Measurements from ENCODE around the gene TRIM50. TPM values are rescaled to one million over a fixed set of nuclear protein-coding genes. Genes with fewer than 3 reads are reported as not detected.
A peak's percentile ranks its signal among the peaks of the same experiment; 100 is the strongest.
"Not testable (repeated sequence)": the region's sequence is repeated elsewhere in the genome, so short reads cannot be mapped to it uniquely, and the experiment has no call there.

Gene TRIM50
- polyA plus RNA-seq = not detected

DNA sequence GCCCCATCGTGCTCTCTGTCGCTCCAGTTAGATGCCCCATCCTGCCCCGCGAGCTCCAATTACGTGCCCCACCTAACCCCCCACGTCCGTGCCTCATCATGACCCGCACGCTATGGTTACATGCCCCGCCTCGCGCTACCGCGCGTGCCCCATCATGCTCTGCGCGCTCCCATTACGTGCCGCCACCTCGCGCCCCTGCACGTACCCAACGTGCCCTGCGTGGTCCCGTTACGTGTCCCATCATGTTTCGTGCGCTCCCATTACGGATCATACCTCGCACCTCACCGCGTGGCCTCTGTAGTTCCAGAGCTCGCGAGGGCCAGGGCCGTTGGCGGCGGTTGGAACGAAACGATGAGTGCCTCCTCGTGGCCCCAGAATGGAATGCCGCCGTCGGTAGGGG is at the start of gene TRIM50, which contains the start of gene FKBP6:
TRIM50 (minus strand) TSS at position 161 of the 400 bp plus-strand sequence. CDS start 3,295 bp downstream, outside the sequence.
FKBP6 (plus strand) TSS at position 240 of the 400 bp plus-strand sequence. CDS start 268 bp downstream, outside the sequence.
- H3K9me3 Mint-ChIP-seq, H3K36me3 Mint-ChIP-seq, H3K27me3 Mint-ChIP-seq, H3K4me1 Mint-ChIP-seq: not testable (repeated sequence)
- Mint-ChIP-seq H3K27ac (peak within 1 kb of the TSS in 1 of 3 donors; percentile 23), H3K4me3 (peak within 1 kb of the TSS in 1 of 4 donors; percentile 10)

DNA sequence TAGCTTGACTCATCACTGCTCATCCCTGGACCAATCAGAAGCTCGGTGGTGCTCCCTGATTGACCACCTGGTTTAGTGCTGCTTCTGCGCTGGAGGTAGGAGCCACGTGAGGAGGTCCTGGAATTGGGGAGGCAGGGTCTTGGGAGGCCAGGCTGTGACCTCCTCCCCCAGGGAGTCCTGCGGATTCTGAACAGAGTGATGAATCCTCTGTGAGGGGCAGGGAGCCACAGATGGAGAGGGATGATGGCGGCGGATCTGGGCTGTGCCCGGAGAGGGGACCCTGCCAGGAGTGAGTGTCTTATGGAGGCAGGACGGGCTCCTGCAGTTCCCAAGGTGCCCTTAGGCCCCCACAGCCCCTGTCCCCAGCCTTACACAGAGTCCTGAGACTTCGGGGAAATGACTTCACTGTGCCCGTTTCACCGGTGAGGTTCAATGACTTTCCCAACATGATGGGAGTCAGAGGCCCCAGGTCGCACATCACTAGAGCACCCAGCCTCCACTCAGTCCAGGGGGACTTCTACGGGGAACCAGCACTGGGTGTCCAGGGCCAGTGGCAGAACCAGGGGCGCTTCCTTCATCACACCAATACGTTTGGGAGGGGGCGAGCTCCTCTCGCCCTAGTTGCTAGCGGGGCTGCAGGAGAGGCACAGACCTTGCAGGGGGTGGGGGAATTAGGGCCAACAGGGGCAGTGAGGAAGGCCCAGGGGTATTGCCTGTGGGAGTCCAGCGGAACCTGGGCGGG is 49.0 kb upstream of the TRIM50 start:
- Mint-ChIP-seq H3K36me3 (no peaks in the 10 kb centered on the region), H3K9me3 (peaks cover 0 to 1% (median 0%) of the 10 kb centered on the region in 3 donors), H3K27me3 (peaks cover 22% of the 10 kb centered on the region), H3K4me1 (peaks cover 0 to 2% (median 0%) of the 10 kb centered on the region in 3 donors), H3K27ac (no peak overlapping the region), H3K4me3 (no peak overlapping the region)

DNA sequence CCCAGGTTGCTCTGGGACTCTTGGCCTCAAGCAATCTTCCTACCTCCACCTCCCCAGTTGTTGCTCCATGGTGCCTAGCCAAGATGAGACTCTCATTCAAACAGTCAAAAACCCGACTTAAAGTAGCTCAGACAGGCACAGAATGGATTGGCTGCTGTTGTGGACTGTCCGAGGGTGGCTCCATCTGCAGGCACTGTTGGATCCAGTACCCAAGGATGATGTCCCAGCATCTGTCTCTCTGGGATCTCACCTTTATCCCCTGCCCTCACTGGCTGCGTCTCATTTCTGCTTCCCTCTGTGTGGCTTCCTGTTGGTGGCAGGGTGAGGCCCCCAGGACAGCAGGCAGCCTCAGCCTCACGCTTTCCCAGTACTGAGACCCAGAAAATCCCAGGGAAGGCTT is 48.4 kb upstream of the TRIM50 start:
- not testable (repeated sequence) for H3K4me3 Mint-ChIP-seq, H3K27ac Mint-ChIP-seq, H3K9me3 Mint-ChIP-seq, H3K4me1 Mint-ChIP-seq, H3K36me3 Mint-ChIP-seq
- peaks cover 19% of the 10 kb centered on the region for H3K27me3 Mint-ChIP-seq

DNA sequence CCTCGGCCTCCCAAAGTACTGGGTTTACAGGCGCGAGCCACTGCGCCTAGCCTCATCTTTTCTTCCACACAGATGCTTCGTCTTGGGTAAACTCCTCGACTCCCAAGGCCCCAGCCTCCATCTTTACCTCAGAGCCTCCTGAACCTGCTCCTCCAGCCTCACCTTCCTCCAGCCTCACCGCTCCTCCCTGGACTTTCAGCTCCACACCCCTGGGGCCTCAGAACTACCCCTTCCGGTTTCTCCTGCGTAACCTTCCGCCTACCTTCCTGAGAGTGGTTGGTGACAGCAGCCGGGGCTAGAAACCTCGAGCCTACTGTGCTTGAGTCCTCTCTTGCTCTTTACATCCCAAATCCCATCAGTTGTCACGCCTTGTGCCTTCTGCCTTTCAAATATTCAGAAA is 45.9 kb upstream of the TRIM50 start:
- Mint-ChIP-seq H3K4me1 (no peaks in the 10 kb centered on the region), H3K36me3 (peaks cover 3% of the 10 kb centered on the region), H3K27ac (no peak overlapping the region)

DNA sequence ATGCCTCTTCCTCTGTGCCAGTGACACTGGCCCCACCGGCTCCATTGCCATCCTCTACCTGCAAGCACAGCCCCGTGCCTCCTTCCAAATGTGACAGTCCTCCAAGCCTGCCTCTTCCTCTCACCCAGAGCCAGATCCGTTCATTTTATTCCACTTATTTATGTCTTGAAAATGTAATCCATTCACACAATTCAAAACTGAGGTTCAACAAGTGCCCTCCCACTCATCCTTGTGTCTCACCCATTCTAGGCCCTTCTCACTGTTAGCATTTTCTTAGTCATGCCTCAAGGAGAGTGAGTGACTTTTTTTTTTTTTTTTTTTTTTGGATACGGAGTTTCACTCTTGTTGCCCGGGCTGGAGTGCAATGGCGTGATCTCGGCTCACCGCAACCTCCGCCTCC is 41.7 kb upstream of the TRIM50 start:
- Mint-ChIP-seq H3K4me3 (no peak overlapping the region), H3K4me1 (peaks cover 4 to 11% (median 5%) of the 10 kb centered on the region in 3 donors), H3K27me3 (peaks cover 16% of the 10 kb centered on the region), H3K27ac (no peak overlapping the region), H3K9me3 (no peaks in the 10 kb centered on the region), H3K36me3 (peaks cover 3% of the 10 kb centered on the region)

More for the DNA sequence above, 45.9 kb upstream of the TRIM50 start:
- H3K4me3 Mint-ChIP-seq = no peak overlapping the region
- H3K9me3 Mint-ChIP-seq = no peaks in the 10 kb centered on the region
- peaks cover 22% of the 10 kb centered on the region for H3K27me3 Mint-ChIP-seq

DNA sequence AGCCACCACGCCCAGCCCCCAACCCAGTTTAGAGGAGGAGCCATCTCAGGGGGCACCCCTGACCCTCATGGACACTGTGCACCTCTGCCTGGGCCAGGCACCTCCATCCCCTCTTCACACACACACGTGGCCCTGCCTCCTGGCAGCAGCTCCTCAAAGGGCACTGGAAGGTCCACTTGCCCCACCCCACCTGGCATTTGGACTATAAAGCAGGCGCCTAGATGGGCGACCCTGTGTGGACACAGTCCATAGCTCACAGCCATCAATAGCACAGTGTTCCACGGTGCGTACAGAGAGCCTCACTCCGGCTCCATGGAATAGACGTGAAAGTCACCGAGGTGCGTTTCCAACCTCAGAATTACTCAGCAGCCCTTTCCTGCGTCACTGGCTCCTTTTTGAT is 41.1 kb upstream of the TRIM50 start:
- Mint-ChIP-seq H3K27me3 (peaks cover 17% of the 10 kb centered on the region), H3K4me3 (no peak overlapping the region), H3K4me1 (peaks cover 4 to 11% (median 5%) of the 10 kb centered on the region in 3 donors), H3K36me3 (peaks cover 3% of the 10 kb centered on the region), H3K9me3 (no peaks in the 10 kb centered on the region), H3K27ac (no peak overlapping the region)

DNA sequence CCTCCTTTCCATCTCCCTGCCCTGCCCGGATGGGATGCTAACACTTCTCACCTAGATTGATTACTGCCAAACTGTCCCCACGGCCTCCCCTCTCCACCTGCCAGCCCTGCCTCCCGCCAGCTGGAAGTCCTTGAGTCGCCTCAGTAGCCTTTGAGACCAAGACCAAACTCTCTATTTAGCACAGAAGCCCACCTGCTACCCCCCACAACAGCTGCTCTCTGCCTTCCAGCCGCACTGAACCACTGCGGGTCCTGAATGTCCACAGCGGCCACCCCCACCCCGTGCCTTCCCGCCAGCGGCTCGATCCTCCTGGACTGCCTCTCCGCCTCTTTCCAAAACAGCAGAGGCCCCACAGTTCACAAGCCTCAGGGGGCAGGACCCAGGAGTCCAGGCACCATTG is 39.1 kb upstream of the TRIM50 start:
- Mint-ChIP-seq H3K36me3 (peaks cover 3% of the 10 kb centered on the region), H3K4me3 (peak overlapping the region in 1 of 4 donors; percentile 17), H3K27ac (no peak overlapping the region), H3K9me3 (no peaks in the 10 kb centered on the region), H3K4me1 (peaks cover 4 to 11% (median 5%) of the 10 kb centered on the region in 3 donors), H3K27me3 (peaks cover 21% of the 10 kb centered on the region)

DNA sequence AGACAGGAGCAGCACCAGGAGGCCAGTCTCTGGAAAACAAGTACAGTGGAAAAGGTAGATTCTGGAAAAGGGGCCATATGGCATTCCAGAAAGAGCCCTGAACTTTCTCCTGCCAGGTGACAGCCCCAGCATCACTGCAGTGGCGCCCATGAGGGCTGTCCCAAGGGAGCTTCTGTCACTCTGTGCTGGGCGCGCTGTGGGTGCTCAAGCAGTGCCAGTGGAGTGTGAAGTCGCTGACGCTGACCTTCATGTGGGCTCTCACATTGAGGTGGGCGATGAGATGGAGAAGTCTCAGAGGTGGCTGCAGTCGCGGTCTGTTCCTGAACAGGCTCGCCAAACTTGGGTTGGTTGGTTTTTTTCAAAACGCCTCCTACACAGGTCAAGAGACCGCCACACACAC is 38.2 kb upstream of the TRIM50 start:
- H3K4me3 Mint-ChIP-seq = peak overlapping the region in 1 of 4 donors; percentile 60

DNA sequence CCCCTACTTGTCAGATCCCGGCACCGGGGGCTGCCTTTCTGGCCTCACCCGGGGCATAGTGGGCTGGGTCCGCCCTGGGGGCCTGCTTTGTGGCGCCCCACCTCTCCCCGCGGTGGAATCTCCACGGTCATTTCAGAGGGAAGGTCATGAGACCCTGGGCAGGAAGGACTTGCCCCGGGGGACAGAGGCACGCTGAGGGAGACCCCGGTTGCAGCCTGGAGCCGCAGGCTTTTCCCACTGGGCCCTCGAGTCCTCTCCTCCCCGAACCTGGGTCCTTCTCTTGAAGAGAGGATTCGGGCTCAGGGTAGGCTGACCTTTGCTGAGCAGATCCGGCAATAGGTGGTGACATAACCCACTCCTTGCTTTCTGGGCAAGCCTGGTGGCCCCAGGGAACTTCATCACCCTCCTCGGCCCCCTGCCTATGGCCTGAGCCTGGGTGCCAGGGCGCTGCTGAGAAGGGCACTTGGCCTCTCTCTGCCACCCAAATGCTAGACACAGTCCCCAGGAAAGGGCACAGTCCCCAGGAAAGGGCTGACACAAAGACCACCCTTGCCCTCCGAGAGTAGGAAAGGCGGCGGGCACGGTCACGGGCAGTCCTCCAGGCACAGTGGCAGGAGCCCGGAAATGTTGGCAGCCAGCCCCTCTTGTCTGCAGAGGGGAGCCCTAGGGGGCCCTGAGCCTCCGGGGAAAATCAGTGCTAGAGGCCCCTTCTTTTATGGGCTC is 36.3 kb upstream of the TRIM50 start:
- Mint-ChIP-seq H3K9me3 (peaks cover 0 to 4% (median 0%) of the 10 kb centered on the region in 3 donors), H3K4me1 (peaks cover 5 to 11% (median 6%) of the 10 kb centered on the region in 3 donors), H3K4me3 (no peak overlapping the region), H3K36me3 (peaks cover 3% of the 10 kb centered on the region), H3K27ac (no peak overlapping the region), H3K27me3 (peaks cover 25% of the 10 kb centered on the region)

More for the DNA sequence above, 38.2 kb upstream of the TRIM50 start:
- H3K36me3 Mint-ChIP-seq = peaks cover 3% of the 10 kb centered on the region
- peaks cover 23% of the 10 kb centered on the region for H3K27me3 Mint-ChIP-seq
- H3K4me1 Mint-ChIP-seq = peaks cover 4 to 11% (median 5%) of the 10 kb centered on the region in 3 donors
- no peak overlapping the region for H3K27ac Mint-ChIP-seq
- H3K9me3 Mint-ChIP-seq = no peaks in the 10 kb centered on the region

DNA sequence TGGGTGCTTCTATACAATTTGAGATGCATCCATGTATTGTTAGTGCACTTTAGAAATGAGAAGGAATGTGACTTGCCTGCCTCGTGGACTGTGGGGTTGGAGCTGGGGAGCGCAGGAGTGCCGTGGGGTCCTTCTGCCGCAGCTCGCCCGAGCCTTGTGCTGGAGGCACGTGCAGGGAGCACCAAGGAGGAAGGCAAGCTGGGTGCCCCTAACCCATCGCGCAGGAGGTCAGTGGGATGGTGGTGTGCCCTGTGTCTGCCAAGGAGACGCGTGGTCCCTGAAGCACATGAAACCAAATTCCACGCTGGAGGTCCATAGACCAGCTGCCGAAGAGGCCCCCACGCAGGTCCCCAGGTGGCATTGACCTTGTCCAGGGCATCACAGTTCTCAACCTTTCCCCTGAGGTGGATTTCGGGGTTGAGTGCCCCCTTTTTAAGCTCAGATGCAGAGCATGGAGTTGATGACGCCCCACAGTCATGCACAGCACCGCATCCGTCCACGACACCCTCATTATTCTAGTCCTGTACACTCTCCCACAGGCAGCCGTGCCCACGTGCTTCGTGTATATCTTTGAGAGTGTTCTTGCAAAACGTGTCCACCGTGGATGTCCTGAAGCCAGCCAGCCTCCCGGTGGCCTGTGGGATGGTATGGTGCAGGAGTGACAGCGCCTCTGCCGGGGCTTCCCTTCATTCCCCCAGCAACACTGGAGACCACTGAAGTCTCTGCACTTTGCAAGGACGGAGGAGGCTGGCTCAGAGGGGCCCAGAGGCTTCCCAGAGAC is 35.5 kb upstream of the TRIM50 start:
- H3K4me3 Mint-ChIP-seq = no peak overlapping the region
- peaks cover 5 to 11% (median 6%) of the 10 kb centered on the region in 3 donors for H3K4me1 Mint-ChIP-seq
- no peak overlapping the region for H3K27ac Mint-ChIP-seq
- peaks cover 3% of the 10 kb centered on the region for H3K36me3 Mint-ChIP-seq
- peaks cover 0 to 4% (median 0%) of the 10 kb centered on the region in 3 donors for H3K9me3 Mint-ChIP-seq
- H3K27me3 Mint-ChIP-seq = peaks cover 25% of the 10 kb centered on the region

DNA sequence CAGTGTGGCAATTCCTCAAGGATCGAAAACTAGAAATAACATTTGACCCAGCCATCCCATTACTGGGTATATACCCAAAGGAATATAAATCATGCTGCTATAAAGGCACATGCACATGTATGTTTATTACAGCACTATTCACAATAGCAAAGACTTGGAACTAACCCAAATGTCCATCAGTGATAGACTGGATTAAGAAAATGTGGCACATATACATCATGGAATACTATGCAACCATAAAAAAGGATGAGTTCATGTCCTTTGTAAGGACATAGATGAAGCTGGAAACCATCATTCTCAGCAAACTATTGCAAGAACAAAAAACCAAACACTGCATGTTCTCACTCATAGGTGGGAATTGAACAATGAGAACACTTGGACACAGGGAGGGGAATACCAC is 32.7 kb upstream of the TRIM50 start:
- H3K27me3 Mint-ChIP-seq = peaks cover 21% of the 10 kb centered on the region
- H3K27ac Mint-ChIP-seq, H3K4me3 Mint-ChIP-seq, H3K4me1 Mint-ChIP-seq, H3K9me3 Mint-ChIP-seq, H3K36me3 Mint-ChIP-seq: not testable (repeated sequence)

DNA sequence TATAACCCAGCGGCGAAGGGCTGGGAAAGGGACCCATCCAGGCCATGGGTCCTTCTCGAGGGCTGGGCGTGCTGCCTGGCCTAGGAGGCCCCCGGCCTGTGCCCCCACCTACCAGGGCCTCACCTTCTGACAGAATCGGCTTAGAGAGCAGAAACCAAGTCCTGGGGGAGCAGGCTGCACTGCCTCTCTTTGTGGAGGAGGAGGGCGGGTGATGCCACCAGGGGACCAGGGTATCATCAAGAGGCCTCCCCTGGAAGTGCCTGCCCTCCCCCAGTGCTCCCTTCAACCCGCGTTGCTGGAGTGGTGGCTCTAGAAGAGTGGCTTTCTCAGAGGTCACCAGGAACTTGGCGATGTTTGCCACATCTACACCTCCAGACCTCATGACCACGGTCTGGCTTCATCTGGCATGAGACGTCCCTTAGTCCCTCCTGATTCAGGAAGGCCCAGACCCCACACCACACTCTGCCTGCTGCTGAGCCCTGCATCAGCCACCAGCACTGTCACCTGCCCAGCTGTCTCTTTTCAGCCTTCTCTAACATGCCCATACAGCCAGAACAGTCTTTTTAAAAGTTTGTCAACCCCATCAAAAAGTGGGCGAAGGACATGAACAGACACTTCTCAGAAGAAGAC is 32.0 kb upstream of the TRIM50 start:
- peaks cover 0 to 2% (median under 1%) of the 10 kb centered on the region in 3 donors for H3K4me1 Mint-ChIP-seq
- H3K9me3 Mint-ChIP-seq = peaks cover 0 to 4% (median 0%) of the 10 kb centered on the region in 3 donors
- H3K27ac Mint-ChIP-seq = no peak overlapping the region
- H3K36me3 Mint-ChIP-seq = peaks cover 3% of the 10 kb centered on the region
- peaks cover 21% of the 10 kb centered on the region for H3K27me3 Mint-ChIP-seq
- H3K4me3 Mint-ChIP-seq = peak overlapping the region in 2 of 4 donors; percentile 17 to 68

DNA sequence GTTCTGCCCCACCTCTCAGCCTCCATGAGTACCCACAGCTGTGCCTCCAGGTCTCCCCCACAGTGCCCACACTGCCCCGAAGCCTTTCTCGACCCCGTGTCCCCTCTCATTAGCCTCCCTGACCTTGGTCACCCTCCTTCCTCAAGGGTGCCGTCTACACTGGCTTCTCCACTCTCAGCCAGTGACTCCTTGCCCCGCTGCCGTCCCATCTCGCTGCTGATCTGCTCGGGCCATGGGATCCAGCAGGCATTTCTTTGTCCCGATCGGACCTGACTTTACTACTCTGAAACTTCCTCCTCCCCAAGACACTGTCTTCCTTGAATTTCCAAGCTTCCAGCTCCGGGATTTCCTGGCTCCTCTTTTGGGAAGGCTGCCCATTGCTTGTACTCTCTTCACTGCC is 31.4 kb upstream of the TRIM50 start:
- no peak overlapping the region for H3K27ac Mint-ChIP-seq

DNA sequence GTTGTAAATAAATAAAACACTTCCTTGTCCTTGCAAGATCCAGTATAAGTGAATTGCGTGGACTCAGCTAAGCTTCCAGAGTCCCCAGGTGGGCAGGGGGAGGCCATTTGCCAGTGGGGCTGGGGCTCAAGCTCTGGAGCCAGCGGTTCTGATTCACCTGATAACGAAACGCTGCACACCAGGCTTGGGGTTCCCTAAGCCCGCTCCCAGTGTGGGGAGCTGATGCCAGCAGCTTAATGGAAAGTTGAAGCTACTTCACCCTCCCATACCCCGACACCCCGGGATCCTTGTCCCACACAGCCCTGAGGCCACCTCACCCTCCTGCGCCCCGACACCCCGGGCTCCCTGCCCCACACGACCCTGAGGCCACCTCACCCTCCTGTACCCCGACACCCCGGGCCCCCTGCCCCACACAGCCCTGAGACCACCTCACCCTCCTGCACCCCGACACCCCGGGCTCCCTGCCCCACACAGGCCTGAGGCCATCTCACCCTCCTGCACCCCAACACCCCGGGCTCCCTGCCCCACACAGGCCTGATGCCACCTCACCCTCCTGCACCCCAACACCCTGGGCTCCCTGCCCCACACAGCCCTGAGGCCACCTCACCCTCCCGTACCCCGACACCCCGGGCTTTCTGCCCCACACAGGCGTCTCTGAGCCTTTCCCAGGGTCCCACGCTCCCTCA is 30.9 kb upstream of the TRIM50 start:
- Mint-ChIP-seq H3K4me3 (peak overlapping the region in 1 of 4 donors; percentile 55), H3K36me3 (peaks cover 3% of the 10 kb centered on the region), H3K4me1 (peaks cover 0 to 2% (median 0%) of the 10 kb centered on the region in 3 donors), H3K27ac (no peak overlapping the region), H3K27me3 (peaks cover 18% of the 10 kb centered on the region), H3K9me3 (peaks cover 0 to 4% (median 0%) of the 10 kb centered on the region in 3 donors)

More for the DNA sequence above, 31.4 kb upstream of the TRIM50 start:
- Mint-ChIP-seq H3K36me3 (peaks cover 3% of the 10 kb centered on the region), H3K27me3 (peaks cover 18% of the 10 kb centered on the region), H3K4me3 (peak overlapping the region in 1 of 4 donors; percentile 55), H3K9me3 (peaks cover 0 to 4% (median 0%) of the 10 kb centered on the region in 3 donors), H3K4me1 (peaks cover 0 to 2% (median 0%) of the 10 kb centered on the region in 3 donors)

Measured in IgD-negative memory B cell (primary cell).